22Rv1 (cell line): ENCODE results near the gene CACNA2D4.

Experiments
- H3K27ac ChIP-seq: fragments of 450-650 bp; 2 replicates; pipeline ENCODE4 v1.5.1; 2017
- CTCF ChIP-seq: fragments of 450-650 bp; IDR thresholded peaks from 2 replicates; pipeline ENCODE4 v1.5.1; 2017; ENCODE audit warnings: mild to moderate bottlenecking
- ZFX ChIP-seq: fragments of 450-650 bp; IDR thresholded peaks from 2 replicates; pipeline ENCODE4 v1.6.1; 2017; ENCODE audit warnings: antibody characterized with exemption, borderline replicate concordance

Gene CACNA2D4

GRCh38 chr12:1863823-1864222 lies 54.6 kb downstream of the CACNA2D4 start:
- no peak overlapping the region for H3K27ac ChIP-seq
- TF ChIP-seq ZFX = no peak
- TF ChIP-seq CTCF = no peak

- H3K27ac ChIP-seq = no peak overlapping the region
- no peak for TF ChIP-seq CTCF
- TF ChIP-seq ZFX = no peak
Measured at GRCh38 chr12:1862973-1863372, 55.5 kb downstream of the CACNA2D4 start.

- no peak for TF ChIP-seq ZFX
- no peak for TF ChIP-seq CTCF
- H3K27ac ChIP-seq = no peak overlapping the region
Measured at GRCh38 chr12:1859643-1860042, 58.8 kb downstream of the CACNA2D4 start.

GRCh38 chr12:1858456-1858855 lies 60.0 kb downstream of the CACNA2D4 start:
- TF ChIP-seq CTCF (no peak), ZFX (no peak)
- no peak overlapping the region for H3K27ac ChIP-seq

- no peak for TF ChIP-seq ZFX
- TF ChIP-seq CTCF = no peak
- no peak overlapping the region for H3K27ac ChIP-seq
Measured at GRCh38 chr12:1857821-1858220, 60.6 kb downstream of the CACNA2D4 start.

GRCh38 chr12:1857086-1857485 lies 61.4 kb downstream of the CACNA2D4 start:
- TF ChIP-seq ZFX (no peak), CTCF (no peak)
- no peak overlapping the region for H3K27ac ChIP-seq

GRCh38 chr12:1855241-1855640 lies 63.2 kb downstream of the CACNA2D4 start:
- no peak for TF ChIP-seq CTCF
- TF ChIP-seq ZFX = no peak
- no peak overlapping the region for H3K27ac ChIP-seq

GRCh38 chr12:1853716-1854115 lies 64.7 kb downstream of the CACNA2D4 start:
- no peak overlapping the region for H3K27ac ChIP-seq
- TF ChIP-seq CTCF = no peak
- TF ChIP-seq ZFX = no peak
